ENCODE results near the gene CKB. TPM values are rescaled to one million over a fixed set of nuclear protein-coding genes. Genes with fewer than 3 reads are reported as not detected.

The CKB gene
- polyA plus RNA-seq, 2 of the 4 experiments (the other 2 are of a cell fraction), result 52.3 to 79.8 TPM

DNA sequence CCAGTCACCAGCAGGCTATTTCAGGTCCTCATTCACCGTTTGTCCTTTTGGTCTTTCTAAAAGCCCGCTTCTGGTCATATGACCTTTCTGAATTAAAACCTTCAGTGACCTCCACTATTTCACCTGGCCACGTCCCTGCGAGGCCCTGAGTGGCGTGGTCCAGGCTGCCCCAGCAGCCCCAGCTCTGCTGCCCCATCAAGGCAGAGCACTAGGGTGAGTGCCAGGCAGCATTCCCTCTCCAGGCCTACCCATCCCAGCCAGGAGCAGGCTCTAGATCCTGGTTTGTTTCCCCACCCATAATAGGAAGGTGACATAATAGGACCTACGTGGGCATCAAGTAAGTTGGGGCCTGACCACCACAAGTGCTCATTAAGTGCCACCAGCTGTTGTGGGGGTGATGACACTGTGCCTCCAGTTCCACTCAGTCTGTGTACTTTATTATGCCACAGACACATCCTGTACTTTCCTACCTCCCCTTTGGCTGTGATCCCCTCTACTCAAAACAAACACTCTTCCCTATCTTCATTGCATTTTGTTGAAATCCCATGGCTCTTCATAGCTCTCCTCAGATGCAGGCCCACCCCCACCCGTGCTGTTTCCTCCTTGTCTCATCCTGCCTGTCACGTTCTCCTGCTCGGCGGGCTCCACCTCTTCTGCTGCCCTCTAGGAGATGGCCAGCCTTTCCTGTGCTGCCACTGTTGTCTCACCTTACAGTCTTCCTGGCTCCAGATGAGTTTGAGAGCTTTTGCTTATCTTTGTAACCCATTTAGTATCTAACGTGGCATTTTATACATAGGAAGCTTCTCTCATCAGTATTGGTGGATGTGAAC is 21.4 kb downstream of the CKB start:
- ChIA-PET POLR2A (no interaction called here), CTCF (interaction anchor here (1.2 to 10.5 kb wide), 5 partner anchors 10 to 427 kb away, joined by 3 to 97 read pairs (median 45); partner anchors contain the start of gene CKB)
- no peak for DNase-seq (ENCODE audit: low read depth in 1 of 2, low spot score in 1 of 2)
- 0 out of 3 replicates have a peak, but pooled peaks cover 2% of the 10 kb centered on the region for H3K4me1 ChIP-seq
- ATAC-seq, result no peak
- TF ChIP-seq MAX (IDR thresholded peaks at IDR 0.05) (no peak), FOSB (CRISPR knock-in tag; IDR thresholded peaks at IDR 0.05) (no peak), EHMT2 (IDR thresholded peaks at IDR 0.05; ENCODE audit: low read depth) (no peak), SREBF2 (IDR thresholded peaks at IDR 0.05) (no peak), NPAS2 (CRISPR knock-in tag; IDR thresholded peaks at IDR 0.05; ENCODE audit: borderline replicate concordance) (no peak), NR3C1 (IDR thresholded peaks at IDR 0.05) (no peak), HOXA7 (CRISPR knock-in tag; IDR thresholded peaks at IDR 0.05) (no peak), MAZ (IDR thresholded peaks at IDR 0.05; ENCODE audit: borderline replicate concordance, low read depth, low read length) (no peak), HEYL (CRISPR knock-in tag; IDR thresholded peaks at IDR 0.05) (no peak), RFX5 (IDR thresholded peaks at IDR 0.05) (no peak), FOXS1 (CRISPR knock-in tag; IDR thresholded peaks at IDR 0.05) (no peak), ZNF302 (CRISPR knock-in tag; IDR thresholded peaks at IDR 0.05) (no peak), RNF2 (IDR thresholded peaks at IDR 0.05; ENCODE audit: borderline replicate concordance, low read depth) (no peak)
- TF ChIP-seq, protein P1, sequence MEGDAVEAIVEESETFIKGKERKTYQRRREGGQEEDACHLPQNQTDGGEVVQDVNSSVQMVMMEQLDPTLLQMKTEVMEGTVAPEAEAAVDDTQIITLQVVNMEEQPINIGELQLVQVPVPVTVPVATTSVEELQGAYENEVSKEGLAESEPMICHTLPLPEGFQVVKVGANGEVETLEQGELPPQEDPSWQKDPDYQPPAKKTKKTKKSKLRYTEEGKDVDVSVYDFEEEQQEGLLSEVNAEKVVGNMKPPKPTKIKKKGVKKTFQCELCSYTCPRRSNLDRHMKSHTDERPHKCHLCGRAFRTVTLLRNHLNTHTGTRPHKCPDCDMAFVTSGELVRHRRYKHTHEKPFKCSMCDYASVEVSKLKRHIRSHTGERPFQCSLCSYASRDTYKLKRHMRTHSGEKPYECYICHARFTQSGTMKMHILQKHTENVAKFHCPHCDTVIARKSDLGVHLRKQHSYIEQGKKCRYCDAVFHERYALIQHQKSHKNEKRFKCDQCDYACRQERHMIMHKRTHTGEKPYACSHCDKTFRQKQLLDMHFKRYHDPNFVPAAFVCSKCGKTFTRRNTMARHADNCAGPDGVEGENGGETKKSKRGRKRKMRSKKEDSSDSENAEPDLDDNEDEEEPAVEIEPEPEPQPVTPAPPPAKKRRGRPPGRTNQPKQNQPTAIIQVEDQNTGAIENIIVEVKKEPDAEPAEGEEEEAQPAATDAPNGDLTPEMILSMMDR (IDR thresholded peaks at IDR 0.05), result no peak
- TF ChIP-seq, protein P2, sequence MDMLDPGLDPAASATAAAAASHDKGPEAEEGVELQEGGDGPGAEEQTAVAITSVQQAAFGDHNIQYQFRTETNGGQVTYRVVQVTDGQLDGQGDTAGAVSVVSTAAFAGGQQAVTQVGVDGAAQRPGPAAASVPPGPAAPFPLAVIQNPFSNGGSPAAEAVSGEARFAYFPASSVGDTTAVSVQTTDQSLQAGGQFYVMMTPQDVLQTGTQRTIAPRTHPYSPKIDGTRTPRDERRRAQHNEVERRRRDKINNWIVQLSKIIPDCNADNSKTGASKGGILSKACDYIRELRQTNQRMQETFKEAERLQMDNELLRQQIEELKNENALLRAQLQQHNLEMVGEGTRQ (IDR thresholded peaks at IDR 0.05), result no peak
- no peak overlapping the region for H3K27ac ChIP-seq
- H3K4me2 ChIP-seq, result no peak overlapping the region
- no peaks in the 10 kb centered on the region for H3K9me3 ChIP-seq
- no peak overlapping the region for H3K4me3 ChIP-seq
- FAIRE-seq, result no peak
- 90% methylated on average over 11 of the region's 11 CpGs for WGBS (ENCODE audit: missing lambda C conversion rate)

DNA sequence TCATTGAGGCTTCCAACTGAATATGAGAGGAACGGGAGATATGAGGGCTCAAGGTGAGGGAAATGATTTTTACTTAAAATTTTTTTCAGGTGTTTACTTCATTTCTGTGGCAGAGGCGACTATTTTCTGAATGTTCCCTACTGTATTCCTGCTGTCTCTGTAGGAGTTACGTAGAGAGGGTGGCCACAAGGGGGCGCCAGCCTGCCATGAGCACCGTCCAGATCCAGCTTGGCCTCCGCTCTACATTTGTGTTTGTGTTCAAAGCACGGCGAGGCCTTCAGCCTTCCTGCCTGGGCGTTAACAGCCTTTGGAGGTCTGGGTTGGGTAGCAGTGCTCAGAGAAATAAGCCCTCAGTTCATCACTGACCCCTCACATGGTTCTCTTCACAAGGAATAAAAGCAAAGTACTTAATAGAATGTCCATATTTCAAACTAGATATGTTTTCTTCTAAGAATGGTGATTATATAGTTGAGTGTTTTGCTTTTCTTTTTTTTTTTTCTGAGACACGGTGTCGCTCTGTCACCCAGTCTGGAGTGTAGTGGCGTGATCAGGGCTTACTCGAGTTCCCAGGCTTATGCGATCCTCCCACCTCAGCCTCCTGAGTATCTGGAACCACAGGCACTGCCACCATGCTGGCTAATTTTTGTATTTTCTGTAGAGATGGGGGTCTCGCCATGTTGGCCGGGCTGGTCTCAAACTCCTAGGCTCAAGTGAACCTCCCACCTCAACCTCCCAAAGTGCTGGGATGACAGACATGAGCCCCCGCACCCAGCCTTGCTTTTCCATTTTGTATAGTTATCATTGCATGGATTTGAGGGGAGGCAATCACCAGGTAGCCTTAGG is 22.3 kb downstream of the CKB start:
- no peaks in the 10 kb centered on the region for H3K9me3 ChIP-seq
- 51% methylated on average over 17 of the region's 17 CpGs for WGBS (ENCODE audit: missing lambda C conversion rate)
- FAIRE-seq (no peak), DNase-seq (ENCODE audit: low read depth in 1 of 2, low spot score in 1 of 2) (peak in 1 of 2 experiments; percentile 81), ATAC-seq (peak; percentile 97)
- ChIA-PET POLR2A (interaction anchor here (1.0 kb wide), 1 partner anchor 8 kb away, joined by 3 read pairs; no protein-coding TSS in a partner anchor), CTCF (interaction anchor here (0.6 to 10.5 kb wide), 18 partner anchors 10 to 426 kb away, joined by 3 to 97 read pairs (median 4); partner anchors contain the start of gene CKB)
- 0 out of 3 replicates have a peak, but pooled peaks cover 2% of the 10 kb centered on the region for H3K4me1 ChIP-seq
- H3K4me2 ChIP-seq, result no peak overlapping the region
- H3K4me3 ChIP-seq, result no peak overlapping the region
- 0 out of 6 replicates have a peak overlapping the region, but pooled peaks of 1 of the 2 experiments have one; percentile 15 for H3K27ac ChIP-seq
- no peak for TF ChIP-seq GATA3 (IDR thresholded peaks at IDR 0.05; ENCODE audit: borderline replicate concordance)
- no peak for TF ChIP-seq HOXA7 (CRISPR knock-in tag; IDR thresholded peaks at IDR 0.05)
- no peak for TF ChIP-seq POLR2AphosphoS2 (conservative IDR thresholded peaks at IDR 0.05; ENCODE audit: low read length)
- TF ChIP-seq RFX5 (IDR thresholded peaks at IDR 0.05), result no peak
- TF ChIP-seq, protein P3, sequence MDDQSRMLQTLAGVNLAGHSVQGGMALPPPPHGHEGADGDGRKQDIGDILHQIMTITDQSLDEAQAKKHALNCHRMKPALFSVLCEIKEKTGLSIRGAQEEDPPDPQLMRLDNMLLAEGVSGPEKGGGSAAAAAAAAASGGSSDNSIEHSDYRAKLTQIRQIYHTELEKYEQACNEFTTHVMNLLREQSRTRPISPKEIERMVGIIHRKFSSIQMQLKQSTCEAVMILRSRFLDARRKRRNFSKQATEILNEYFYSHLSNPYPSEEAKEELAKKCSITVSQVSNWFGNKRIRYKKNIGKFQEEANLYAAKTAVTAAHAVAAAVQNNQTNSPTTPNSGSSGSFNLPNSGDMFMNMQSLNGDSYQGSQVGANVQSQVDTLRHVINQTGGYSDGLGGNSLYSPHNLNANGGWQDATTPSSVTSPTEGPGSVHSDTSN (IDR thresholded peaks at IDR 0.05), result no peak
- TF ChIP-seq MYC (IDR thresholded peaks at IDR 0.05; ENCODE audit: borderline replicate concordance, low read length), result no peak
- peak; percentile 60 for TF ChIP-seq SMC3 (IDR thresholded peaks at IDR 0.05)
- TF ChIP-seq EHF (CRISPR knock-in tag; IDR thresholded peaks at IDR 0.05), result no peak
- TF ChIP-seq RAD21 (conservative IDR thresholded peaks at IDR 0.05 in 1 of 2, IDR thresholded peaks at IDR 0.05 in 1 of 2), result peak; percentile 55 to 63
- TF ChIP-seq CBX2 (IDR thresholded peaks at IDR 0.05; ENCODE audit: borderline replicate concordance, low read depth), result no peak
- TF ChIP-seq NFE2L2 (conservative IDR thresholded peaks at IDR 0.05; ENCODE audit: low read length), result no peak
- TF ChIP-seq ESRRA (IDR thresholded peaks at IDR 0.05; ENCODE audit: borderline replicate concordance, low read length), result no peak
- no peak for TF ChIP-seq REST (IDR thresholded peaks at IDR 0.05)
- no peak for TF ChIP-seq EP300 (IDR thresholded peaks at IDR 0.05)

Measured in A549 (cell line).